GM21390 (cell line): ENCODE data around the gene CDH18.

Source experiments
- ATAC-seq: cut with Tn5 transposase; IDR thresholded peaks from one replicate; pipeline ENCODE4 v1.9.1; 2021; ENCODE audit not compliant: unreplicated experiment

The CDH18 gene

GRCh38 chr5:19987612-19988361 is at the start of gene CDH18:
Gene CDH18 (minus strand): TSS chr5:19988200. CDS start chr5:19838986, 149,214 bp downstream.
- ATAC-seq, result no peak

- ATAC-seq, result no peak
These were observed 46.7 kb upstream of the CDH18 start for GRCh38 chr5:20034717-20035116.

- no peak for ATAC-seq
These were observed 45.9 kb upstream of the CDH18 start for GRCh38 chr5:20033881-20034280.

GRCh38 chr5:20032896-20033295 is 44.9 kb upstream of the CDH18 start:
- ATAC-seq, result no peak

- ATAC-seq, result no peak
These were observed 42.1 kb upstream of the CDH18 start for GRCh38 chr5:20030125-20030524.

- no peak for ATAC-seq
These were observed 41.3 kb upstream of the CDH18 start for GRCh38 chr5:20029266-20029665.

- no peak for ATAC-seq
These were observed 40.5 kb upstream of the CDH18 start for GRCh38 chr5:20028506-20028905.

- no peak for ATAC-seq
These were observed 35.7 kb upstream of the CDH18 start for GRCh38 chr5:20023686-20024180.

- ATAC-seq, result no peak
These were observed 32.2 kb upstream of the CDH18 start for GRCh38 chr5:20020247-20020646.

- no peak for ATAC-seq
These were observed 29.0 kb upstream of the CDH18 start for GRCh38 chr5:20017021-20017420.

- no peak for ATAC-seq
These were observed 12.4 kb upstream of the CDH18 start for GRCh38 chr5:20000416-20000815.

GRCh38 chr5:19988457-19988856 is 457 bp upstream of the CDH18 start:
- ATAC-seq, result no peak

GRCh38 chr5:19986806-19987205 is 1.2 kb downstream of the CDH18 start:
- no peak for ATAC-seq

GRCh38 chr5:19986031-19986619 is 1.9 kb downstream of the CDH18 start:
- ATAC-seq, result no peak

GRCh38 chr5:19978476-19978875 is 9.5 kb downstream of the CDH18 start:
- ATAC-seq, result no peak

GRCh38 chr5:19977099-19977498 is 10.9 kb downstream of the CDH18 start:
- no peak for ATAC-seq

- no peak for ATAC-seq
These were observed 12.2 kb downstream of the CDH18 start for GRCh38 chr5:19975795-19976194.

GRCh38 chr5:19960451-19960850 is 27.5 kb downstream of the CDH18 start:
- no peak for ATAC-seq

GRCh38 chr5:19959830-19960384 is 28.1 kb downstream of the CDH18 start:
- ATAC-seq, result no peak

GRCh38 chr5:19950897-19951296 is 37.1 kb downstream of the CDH18 start:
- no peak for ATAC-seq

- no peak for ATAC-seq
These were observed 47.8 kb downstream of the CDH18 start for GRCh38 chr5:19940192-19940591.

- ATAC-seq, result no peak
These were observed 57.5 kb downstream of the CDH18 start for GRCh38 chr5:19930451-19930850.
